Activated naive CD4-positive, alpha-beta T cell treated with anti-CD3 and anti-CD28 coated beads for 36 hours (primary cell): Measurements from ENCODE around the gene TFAP2C. TPM values are rescaled to one million over a fixed set of nuclear protein-coding genes. Genes with fewer than 3 reads are reported as not detected.
"Not testable (repeated sequence)": the region's sequence is repeated elsewhere in the genome, so short reads cannot be mapped to it uniquely, and the experiment has no call there.

Experiments
- CTCF ChIA-PET: fragments of 350-600 bp; sonication (Branson Sonifier 250); formaldehyde crosslinking; loops from one replicate; lab custom pipeline; 2021; ENCODE audit warnings: antibody characterized with exemption; lab: Charles Lee
- DNase-seq: peaks from one replicate; pipeline ENCODE4 v3.0.0-alpha.2; 2020
- H3K27ac Mint-ChIP-seq: one replicate; pipeline ENCODE4 v1.8.0; 2021; ENCODE audit warnings: mild to moderate bottlenecking, mixed read lengths
- H3K27me3 Mint-ChIP-seq: one replicate; pipeline ENCODE4 v1.8.0; 2021; ENCODE audit warnings: low read depth, mixed read lengths
- H3K36me3 Mint-ChIP-seq: one replicate; pipeline ENCODE4 v1.8.0; 2021; ENCODE audit warnings: low read depth, mixed read lengths
- H3K4me1 Mint-ChIP-seq: one replicate; pipeline ENCODE4 v1.8.0; 2021; ENCODE audit warnings: low read depth, mixed read lengths
- H3K4me3 Mint-ChIP-seq: one replicate; pipeline ENCODE4 v1.8.0; 2021; ENCODE audit warnings: mild to moderate bottlenecking, moderate library complexity, mixed read lengths
- H3K9me3 Mint-ChIP-seq: one replicate; pipeline ENCODE4 v1.8.0; 2021; ENCODE audit warnings: mixed read lengths
- intact Hi-C: fragments of 100-400 bp; cut with micrococcal nuclease; formaldehyde crosslinking; loops from one replicate; pipeline ENCODE4 v1.15.1; 2023
- total RNA-seq, 2 experiments: library from RNA; stranded (reverse); gene quantifications; one replicate each; pipeline ENCODE4 v1.2.3, GENCODE V29; 2021

The TFAP2C gene
- total RNA-seq, 2 experiments from 2014 or later, result not detected

- CTCF ChIA-PET, result no interaction called here
These were observed 2.9 kb downstream of the TFAP2C start for GRCh38 chr20:56631990-56632327.

GRCh38 chr20:56634307-56634706 lies 5.2 kb downstream of the TFAP2C start:
- no peak overlapping the region for H3K4me3 Mint-ChIP-seq
- peaks cover 45% of the 10 kb centered on the region for H3K27me3 Mint-ChIP-seq

More at GRCh38 chr20:56631990-56632327, 2.9 kb downstream of the TFAP2C start:
- no peaks in the 10 kb centered on the region for H3K9me3 Mint-ChIP-seq
- peaks cover 20% of the 10 kb centered on the region for H3K4me1 Mint-ChIP-seq
- intact Hi-C loops, result no loop called here
- no peak overlapping the region for H3K27ac Mint-ChIP-seq
- peaks cover 58% of the 10 kb centered on the region for H3K27me3 Mint-ChIP-seq
- no peak overlapping the region for H3K4me3 Mint-ChIP-seq
- DNase-seq, result no peak
- H3K36me3 Mint-ChIP-seq, result no peaks in the 10 kb centered on the region

GRCh38 chr20:56634735-56635385 lies 5.8 kb downstream of the TFAP2C start:
- H3K27ac Mint-ChIP-seq, result no peak overlapping the region
- no peaks in the 10 kb centered on the region for H3K36me3 Mint-ChIP-seq
- no peak for DNase-seq
- intact Hi-C loops, result no loop called here
- H3K27me3 Mint-ChIP-seq, result peaks cover 40% of the 10 kb centered on the region
- H3K4me3 Mint-ChIP-seq, result no peak overlapping the region
- CTCF ChIA-PET, result no interaction called here
- H3K4me1 Mint-ChIP-seq, result peaks cover 2% of the 10 kb centered on the region
- no peaks in the 10 kb centered on the region for H3K9me3 Mint-ChIP-seq

More at GRCh38 chr20:56634307-56634706, 5.2 kb downstream of the TFAP2C start:
- CTCF ChIA-PET, result no interaction called here
- no peak for DNase-seq
- Mint-ChIP-seq H3K27ac (no peak overlapping the region), H3K9me3 (no peaks in the 10 kb centered on the region), H3K4me1 (peaks cover 5% of the 10 kb centered on the region), H3K36me3 (no peaks in the 10 kb centered on the region)
- intact Hi-C loops, result no loop called here

GRCh38 chr20:56636716-56637115 lies 7.6 kb downstream of the TFAP2C start:
- Mint-ChIP-seq H3K27ac (no peak overlapping the region), H3K27me3 (peaks cover 33% of the 10 kb centered on the region), H3K4me1 (no peaks in the 10 kb centered on the region), H3K9me3 (no peaks in the 10 kb centered on the region), H3K4me3 (no peak overlapping the region), H3K36me3 (no peaks in the 10 kb centered on the region)
- intact Hi-C loops, result no loop called here
- CTCF ChIA-PET, result no interaction called here
- DNase-seq, result no peak

- Mint-ChIP-seq H3K4me3 (no peak overlapping the region), H3K27me3 (peaks cover 32% of the 10 kb centered on the region), H3K36me3 (no peaks in the 10 kb centered on the region), H3K27ac (no peak overlapping the region), H3K9me3 (no peaks in the 10 kb centered on the region), H3K4me1 (no peaks in the 10 kb centered on the region)
- DNase-seq, result no peak
- intact Hi-C loops, result no loop called here
- CTCF ChIA-PET, result interaction anchor here (0.6 kb wide), 1 partner anchor 109 kb away, joined by 3 read pairs; no protein-coding TSS in a partner anchor
These were observed 8.5 kb downstream of the TFAP2C start for GRCh38 chr20:56637576-56637975.

- DNase-seq, result no peak
- H3K36me3 Mint-ChIP-seq, result no peaks in the 10 kb centered on the region
- CTCF ChIA-PET, result no interaction called here
- H3K27me3 Mint-ChIP-seq, result peaks cover 19% of the 10 kb centered on the region
- no peaks in the 10 kb centered on the region for H3K9me3 Mint-ChIP-seq
- H3K4me3 Mint-ChIP-seq, result no peak overlapping the region
- intact Hi-C loops, result no loop called here
- no peak overlapping the region for H3K27ac Mint-ChIP-seq
- no peaks in the 10 kb centered on the region for H3K4me1 Mint-ChIP-seq
These were observed 17.5 kb downstream of the TFAP2C start for GRCh38 chr20:56646599-56646998.

- H3K27ac Mint-ChIP-seq, result no peak overlapping the region
- intact Hi-C loops, result no loop called here
- peaks cover 2% of the 10 kb centered on the region for H3K27me3 Mint-ChIP-seq
- no peak for DNase-seq
- H3K4me1 Mint-ChIP-seq, result no peaks in the 10 kb centered on the region
- no peak overlapping the region for H3K4me3 Mint-ChIP-seq
- no peaks in the 10 kb centered on the region for H3K36me3 Mint-ChIP-seq
- CTCF ChIA-PET, result no interaction called here
- no peaks in the 10 kb centered on the region for H3K9me3 Mint-ChIP-seq
These were observed 24.1 kb downstream of the TFAP2C start for GRCh38 chr20:56653211-56653610.

GRCh38 chr20:56656632-56657031 lies 27.5 kb downstream of the TFAP2C start:
- H3K27me3 Mint-ChIP-seq, result peaks cover 2% of the 10 kb centered on the region
- DNase-seq, result no peak
- H3K36me3 Mint-ChIP-seq, result no peaks in the 10 kb centered on the region
- intact Hi-C loops, result no loop called here
- no peaks in the 10 kb centered on the region for H3K4me1 Mint-ChIP-seq
- H3K4me3 Mint-ChIP-seq, result no peak overlapping the region
- no peak overlapping the region for H3K27ac Mint-ChIP-seq
- H3K9me3 Mint-ChIP-seq, result no peaks in the 10 kb centered on the region
- CTCF ChIA-PET, result no interaction called here

GRCh38 chr20:56657879-56658278 lies 28.8 kb downstream of the TFAP2C start:
- Mint-ChIP-seq H3K27me3 (peaks cover 6% of the 10 kb centered on the region), H3K9me3 (no peaks in the 10 kb centered on the region), H3K36me3 (no peaks in the 10 kb centered on the region), H3K27ac (no peak overlapping the region), H3K4me1 (no peaks in the 10 kb centered on the region), H3K4me3 (no peak overlapping the region)
- intact Hi-C loops, result no loop called here
- CTCF ChIA-PET, result no interaction called here
- no peak for DNase-seq

GRCh38 chr20:56658341-56658947 lies 29.3 kb downstream of the TFAP2C start:
- CTCF ChIA-PET, intact Hi-C loops, H3K27me3 Mint-ChIP-seq, DNase-seq, H3K27ac Mint-ChIP-seq, H3K9me3 Mint-ChIP-seq, H3K4me3 Mint-ChIP-seq, H3K36me3 Mint-ChIP-seq, H3K4me1 Mint-ChIP-seq: not testable (repeated sequence)

- H3K27ac Mint-ChIP-seq, result no peak overlapping the region
- intact Hi-C loops, result no loop called here
- peaks cover 4% of the 10 kb centered on the region for H3K27me3 Mint-ChIP-seq
- no peaks in the 10 kb centered on the region for H3K4me1 Mint-ChIP-seq
- CTCF ChIA-PET, result no interaction called here
- no peaks in the 10 kb centered on the region for H3K9me3 Mint-ChIP-seq
- H3K36me3 Mint-ChIP-seq, result no peaks in the 10 kb centered on the region
- no peak overlapping the region for H3K4me3 Mint-ChIP-seq
- no peak for DNase-seq
These were observed 34.6 kb downstream of the TFAP2C start for GRCh38 chr20:56663660-56664059.

- no peaks in the 10 kb centered on the region for H3K4me1 Mint-ChIP-seq
These were observed 35.7 kb downstream of the TFAP2C start for GRCh38 chr20:56664796-56665195.

GRCh38 chr20:56665806-56666205 lies 36.7 kb downstream of the TFAP2C start:
- Mint-ChIP-seq H3K4me1 (no peaks in the 10 kb centered on the region), H3K27me3 (peaks cover 4% of the 10 kb centered on the region), H3K36me3 (no peaks in the 10 kb centered on the region), H3K27ac (no peak overlapping the region), H3K4me3 (no peak overlapping the region), H3K9me3 (no peaks in the 10 kb centered on the region)
- DNase-seq, result no peak
- CTCF ChIA-PET, result no interaction called here
- intact Hi-C loops, result no loop called here

More at GRCh38 chr20:56664796-56665195, 35.7 kb downstream of the TFAP2C start:
- Mint-ChIP-seq H3K27ac (no peak overlapping the region), H3K4me3 (no peak overlapping the region), H3K36me3 (no peaks in the 10 kb centered on the region), H3K9me3 (no peaks in the 10 kb centered on the region), H3K27me3 (peaks cover 4% of the 10 kb centered on the region)
- no peak for DNase-seq
- CTCF ChIA-PET, result interaction anchor here (0.6 kb wide), 1 partner anchor 21 kb away, joined by 3 read pairs; no protein-coding TSS in a partner anchor
- intact Hi-C loops, result no loop called here
